NT2/D1 (cell line): ENCODE measurements around the gene SNX4.

Source experiments
- SUZ12 ChIP-seq: IDR thresholded peaks from 2 replicates; pipeline ENCODE4 v1.6.1; 2011; ENCODE audit not compliant: insufficient read length, insufficient read depth; ENCODE audit errors: extremely low read depth
- YY1 ChIP-seq: IDR thresholded peaks from 2 replicates; pipeline ENCODE4 v1.6.1; 2011; ENCODE audit not compliant: insufficient read length, insufficient read depth
- ZNF274 ChIP-seq: IDR thresholded peaks from 2 replicates; pipeline ENCODE4 v1.6.1; 2011; ENCODE audit warnings: mild to moderate bottlenecking, low read depth, low read length

DNA sequence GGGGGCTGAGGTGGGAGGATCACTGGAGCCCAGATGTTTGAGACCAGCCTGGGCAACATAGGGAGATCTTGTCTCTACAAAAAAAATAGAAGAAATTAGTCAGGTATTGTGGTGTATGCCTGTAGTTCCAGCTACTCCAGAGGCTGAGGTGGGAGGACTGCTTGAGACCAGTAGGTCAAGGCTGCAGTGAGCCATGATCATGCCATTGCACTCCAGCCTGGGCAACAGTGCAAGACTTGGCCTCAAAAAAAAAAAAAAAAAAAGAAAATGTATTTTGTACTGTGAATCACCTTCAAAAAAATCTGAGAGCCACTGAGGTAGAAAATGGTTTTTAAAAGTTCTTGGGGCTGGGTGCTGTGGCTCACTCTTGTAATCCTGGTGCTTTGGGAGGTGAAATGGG lies 4.6 kb downstream of the SNX4 start:
- no peak for TF ChIP-seq ZNF274
- no peak for TF ChIP-seq YY1
- TF ChIP-seq SUZ12, result no peak
